GM19467 (cell line): ENCODE measurements around the gene PRICKLE3.
"Not testable (repeated sequence)": the region's sequence is repeated elsewhere in the genome, so short reads cannot be mapped to it uniquely, and the experiment has no call there.

Experiments used
- ATAC-seq: cut with Tn5 transposase; IDR thresholded peaks from one replicate; pipeline ENCODE4 v1.9.1; 2021; ENCODE audit warnings: mild to moderate bottlenecking, moderate library complexity; ENCODE audit not compliant: unreplicated experiment

The PRICKLE3 gene

DNA sequence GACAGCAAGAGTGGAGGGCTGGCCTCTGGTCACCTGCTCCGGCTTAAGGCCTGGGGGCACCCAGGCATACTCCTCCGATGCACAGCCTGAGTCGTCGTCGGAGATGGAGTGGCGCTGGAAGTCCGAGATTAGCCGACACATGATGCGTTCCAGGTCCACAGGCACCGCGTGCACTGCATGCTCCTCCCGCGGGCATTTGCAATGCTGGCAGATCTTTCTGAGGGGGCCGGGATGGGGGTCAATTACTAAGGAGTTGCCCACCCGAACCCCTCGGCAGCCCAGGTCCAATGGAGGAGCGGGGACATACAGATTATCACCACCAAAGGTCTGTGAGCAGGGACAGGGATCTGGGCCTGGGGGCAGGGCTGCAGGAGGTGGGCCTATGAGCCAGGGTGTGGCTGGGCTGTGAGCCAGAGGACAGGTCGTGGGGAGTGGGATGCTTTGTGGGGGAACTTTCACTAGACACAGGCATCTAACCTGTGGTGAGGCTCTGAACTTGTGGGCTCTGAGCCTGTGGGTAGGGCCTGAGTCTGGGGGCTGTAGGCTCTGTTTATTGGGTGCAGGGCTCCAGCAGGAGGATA is 2.4 kb downstream of the PRICKLE3 start:
- no peak for ATAC-seq

DNA sequence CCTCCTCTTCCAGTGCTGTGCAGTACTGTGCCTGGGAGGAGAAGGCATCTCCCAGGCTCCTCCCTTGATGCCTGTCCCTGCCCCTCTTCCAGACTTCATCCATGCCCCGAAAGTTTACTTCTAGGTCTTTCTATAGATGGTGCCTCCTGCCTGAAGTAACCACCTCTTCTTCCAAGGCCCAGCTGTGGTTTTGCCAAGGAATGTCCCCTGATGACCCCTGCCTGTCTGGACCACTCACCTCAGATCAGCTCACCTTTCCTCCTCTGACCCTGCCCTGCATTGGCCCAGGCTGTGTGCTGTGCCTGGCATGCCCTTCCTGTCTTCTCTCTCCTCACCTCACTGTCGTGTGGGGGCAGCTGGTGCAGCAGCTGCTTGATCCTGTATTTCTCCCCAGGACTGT is 6.8 kb downstream of the PRICKLE3 start:
- no peak for ATAC-seq

DNA sequence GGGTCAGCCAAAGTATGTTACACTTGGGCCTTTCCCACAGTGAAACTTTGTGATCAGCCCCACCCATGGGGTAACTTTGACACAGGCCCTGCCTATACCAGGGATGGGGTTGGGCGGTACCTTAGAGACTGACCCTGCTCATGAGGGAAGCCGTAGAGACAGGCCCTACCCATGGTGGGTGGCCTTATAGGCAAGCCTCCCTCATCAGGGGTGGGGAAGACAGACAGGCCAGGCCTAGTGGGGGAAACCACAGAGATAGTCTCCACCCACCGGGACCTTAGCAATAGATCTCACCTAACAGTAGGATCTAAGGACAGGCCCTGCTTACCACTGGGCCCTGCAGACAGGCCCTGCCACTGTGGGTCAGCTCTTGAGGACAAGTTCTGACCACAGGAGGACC is 7.6 kb downstream of the PRICKLE3 start:
- no peak for ATAC-seq

DNA sequence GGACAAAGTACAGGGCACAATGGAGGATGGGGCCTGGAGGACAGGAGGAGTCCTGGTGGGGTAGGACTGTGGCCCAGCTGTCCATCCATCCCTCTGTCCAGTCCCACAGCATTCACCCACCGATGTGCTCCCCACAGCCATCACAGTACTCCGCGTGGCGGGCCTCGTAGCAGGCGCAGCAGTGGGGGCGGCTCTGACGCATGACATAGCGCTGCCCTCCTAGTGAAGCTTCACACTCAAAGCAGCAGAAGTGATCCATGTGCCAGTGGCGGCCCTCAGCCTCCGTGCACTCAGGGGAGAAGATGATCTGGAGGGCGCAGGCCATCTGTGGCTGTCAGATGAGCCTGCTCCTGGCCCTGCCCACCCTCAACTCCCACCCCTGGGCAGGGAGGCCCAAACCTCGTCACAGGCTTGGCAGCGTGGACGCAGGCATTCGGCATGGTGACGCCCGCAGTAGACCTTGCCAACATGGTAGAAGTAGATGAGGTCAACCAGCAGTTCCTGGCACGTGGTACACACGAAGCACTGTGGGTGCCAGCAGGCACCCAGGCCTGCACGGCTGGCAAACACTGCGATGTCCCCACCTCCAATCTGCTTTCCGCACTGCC is 8.2 kb downstream of the PRICKLE3 start:
- no peak for ATAC-seq

DNA sequence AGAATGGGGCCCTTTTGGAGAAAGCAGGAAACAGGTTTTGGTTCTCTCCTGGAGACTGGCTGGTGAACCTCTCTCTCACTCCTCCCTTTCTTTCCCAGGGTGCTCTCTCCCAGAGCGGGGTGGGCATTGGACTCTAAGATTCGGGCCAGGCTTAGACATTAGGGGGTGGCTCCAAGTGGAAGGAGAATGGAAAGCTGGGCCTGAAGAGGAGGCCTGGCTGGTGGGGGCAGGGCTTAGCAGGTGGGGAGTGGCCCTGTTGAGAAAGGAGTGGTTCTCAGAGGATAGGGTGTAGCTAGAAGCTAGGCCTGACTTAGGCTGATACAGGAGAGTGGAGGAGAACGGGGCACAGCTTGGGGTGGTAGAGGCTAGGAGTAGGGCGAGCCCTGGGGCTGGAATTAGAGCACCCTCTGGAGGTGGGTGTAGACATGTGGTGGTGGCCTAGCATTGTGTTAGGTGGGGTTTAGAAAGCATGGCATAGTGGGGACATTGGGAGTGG is 8.8 kb downstream of the PRICKLE3 start:
- ATAC-seq, result no peak

DNA sequence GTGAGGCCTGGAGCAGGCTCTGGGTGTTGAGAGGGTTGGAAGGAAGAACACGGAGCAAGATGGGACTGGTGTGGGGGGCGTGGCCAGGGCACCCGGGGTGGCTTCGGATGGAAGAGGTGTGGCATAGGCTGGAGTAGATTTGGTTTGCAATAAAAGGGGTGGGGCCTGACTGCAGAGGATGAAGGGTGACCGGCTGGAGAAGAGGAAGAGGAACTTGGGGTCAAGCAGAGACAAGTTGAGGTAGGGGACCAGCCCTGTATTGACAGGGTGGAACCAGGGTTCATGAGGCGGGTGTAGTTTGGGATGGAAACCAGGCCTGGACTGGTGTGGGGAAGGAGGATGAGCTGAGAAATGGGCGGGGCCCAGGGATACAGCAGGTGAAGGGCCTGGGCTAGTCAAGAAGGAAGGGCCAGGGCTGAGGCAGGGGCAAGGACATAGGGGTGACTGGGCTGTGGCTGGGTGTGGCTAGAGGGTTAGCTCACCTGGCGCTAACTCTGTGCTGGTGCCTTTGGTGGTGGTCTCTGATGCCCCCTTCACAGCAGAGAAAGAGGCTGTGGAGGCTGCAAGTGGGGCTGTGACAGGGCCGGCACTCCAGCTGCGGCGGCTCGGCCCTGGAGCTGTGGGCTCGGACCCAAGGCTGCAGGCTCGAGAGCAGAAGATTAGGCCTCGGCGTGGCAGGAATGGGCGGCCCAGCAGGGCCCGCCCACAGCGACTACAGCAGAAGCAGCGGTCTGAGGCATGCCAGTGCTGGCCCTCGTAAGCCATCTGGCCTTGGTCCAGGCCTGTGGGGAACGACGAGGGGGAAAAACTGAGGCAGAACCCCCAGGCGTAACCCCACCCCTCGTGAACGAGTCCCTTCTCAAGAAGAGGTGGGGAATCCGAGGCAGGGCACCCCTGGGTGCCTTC is 9.5 kb downstream of the PRICKLE3 start:
- no peak for ATAC-seq

DNA sequence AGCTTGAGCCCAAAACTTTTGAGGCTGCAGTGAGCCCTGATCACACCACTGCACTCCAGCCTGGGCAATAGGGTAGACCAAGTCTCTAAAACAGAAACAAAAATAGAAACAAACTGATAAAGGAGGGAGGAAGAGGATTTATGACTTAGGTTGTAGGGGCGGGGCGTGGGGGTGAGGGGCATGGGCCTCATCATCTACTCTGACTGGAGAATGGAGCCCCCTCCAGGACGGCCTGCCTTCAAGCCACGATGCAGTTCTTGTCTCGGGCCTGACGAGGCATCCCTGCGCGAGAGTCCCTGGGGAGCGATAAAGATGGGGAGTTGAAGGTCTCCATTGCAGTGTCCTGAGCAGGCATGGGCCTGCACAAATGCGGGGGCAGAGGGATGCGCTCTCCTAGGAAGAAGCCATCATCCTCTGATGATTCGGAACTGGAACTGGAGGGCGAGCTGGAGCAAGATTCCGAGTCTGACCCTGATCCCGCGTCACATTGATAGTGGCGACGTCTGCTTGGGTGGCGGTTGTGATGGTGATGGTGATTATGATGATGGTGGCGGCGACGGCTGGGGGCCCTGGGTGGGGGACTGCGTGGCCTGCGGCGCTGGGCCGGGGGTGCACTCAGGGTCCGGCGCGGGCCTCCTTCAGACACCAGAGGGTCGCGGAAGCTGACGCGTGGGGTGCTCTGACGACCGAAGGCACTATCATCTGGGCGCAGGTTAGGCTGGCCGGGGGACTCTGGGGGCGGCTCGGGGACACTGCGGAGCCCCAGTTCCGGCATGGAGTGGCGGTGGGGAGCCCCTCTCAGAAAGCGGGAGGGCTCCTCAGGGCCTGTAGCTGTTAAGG is 10.5 kb downstream of the PRICKLE3 start:
- no peak for ATAC-seq

DNA sequence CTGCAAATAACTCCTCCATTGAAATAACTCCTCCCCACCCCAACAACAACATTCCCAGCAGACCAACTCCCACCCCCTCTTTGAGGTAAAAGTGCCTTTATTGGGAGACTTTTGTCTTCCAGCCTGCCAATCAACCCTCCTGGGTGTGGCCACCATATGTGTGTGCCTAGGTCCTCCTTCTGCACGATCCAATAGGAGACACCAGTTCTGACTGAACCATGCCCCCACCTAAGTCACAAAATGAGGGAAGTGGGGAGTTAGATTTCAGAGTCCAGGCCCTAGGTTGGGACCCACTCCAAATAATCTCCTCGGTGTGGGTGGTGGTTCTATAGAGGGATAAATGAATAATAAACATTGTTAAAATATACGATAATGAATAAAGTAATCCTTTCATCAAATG is 11.4 kb downstream of the PRICKLE3 start:
- no peak for ATAC-seq

DNA sequence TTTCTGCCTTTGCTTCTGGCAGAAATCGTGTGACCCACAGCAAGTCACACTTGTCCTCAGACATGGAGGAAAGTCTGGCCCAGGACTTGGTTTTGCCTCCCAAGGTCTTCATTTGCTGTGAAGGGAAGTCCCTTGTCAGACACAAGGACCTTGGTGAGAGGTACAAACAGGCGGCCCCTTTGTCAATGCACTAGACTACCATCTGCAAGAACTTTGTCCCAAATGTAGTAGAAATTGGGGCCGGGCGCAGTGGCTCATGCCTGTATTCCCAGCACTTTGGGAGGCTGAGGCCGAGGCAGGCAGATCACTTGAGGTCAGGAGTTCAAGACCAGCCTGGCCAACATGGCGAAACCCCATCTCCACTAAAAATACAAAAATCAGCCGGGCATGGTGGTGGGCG is 12.6 kb downstream of the PRICKLE3 start:
- not testable (repeated sequence) for ATAC-seq

DNA sequence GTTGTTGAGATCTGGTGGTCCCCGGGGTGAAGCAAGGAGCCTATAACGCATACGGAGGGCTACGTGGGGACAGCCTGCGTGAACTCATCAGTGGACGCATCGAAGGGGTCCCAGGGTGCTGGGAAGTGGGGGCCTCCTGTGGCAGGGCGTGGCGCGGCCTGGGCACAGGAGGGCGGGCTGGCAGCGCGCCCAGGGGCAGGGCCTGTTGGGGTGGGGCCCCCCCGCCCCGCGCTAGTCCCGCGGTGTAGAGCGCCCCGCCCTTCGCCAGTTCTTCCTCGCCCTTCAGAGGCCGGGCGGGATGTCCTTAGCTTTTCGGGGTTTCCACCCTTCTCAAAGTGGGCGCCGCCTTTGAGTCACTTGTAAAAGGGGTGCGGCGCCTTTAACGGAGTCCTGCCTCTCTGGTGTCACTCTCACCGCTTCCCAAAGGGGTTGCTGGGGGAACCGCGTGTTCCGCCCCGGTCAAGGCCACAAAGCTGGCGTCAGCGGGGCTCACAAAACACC is 13.8 kb downstream of the PRICKLE3 start:
- ATAC-seq, result peak; percentile 49

DNA sequence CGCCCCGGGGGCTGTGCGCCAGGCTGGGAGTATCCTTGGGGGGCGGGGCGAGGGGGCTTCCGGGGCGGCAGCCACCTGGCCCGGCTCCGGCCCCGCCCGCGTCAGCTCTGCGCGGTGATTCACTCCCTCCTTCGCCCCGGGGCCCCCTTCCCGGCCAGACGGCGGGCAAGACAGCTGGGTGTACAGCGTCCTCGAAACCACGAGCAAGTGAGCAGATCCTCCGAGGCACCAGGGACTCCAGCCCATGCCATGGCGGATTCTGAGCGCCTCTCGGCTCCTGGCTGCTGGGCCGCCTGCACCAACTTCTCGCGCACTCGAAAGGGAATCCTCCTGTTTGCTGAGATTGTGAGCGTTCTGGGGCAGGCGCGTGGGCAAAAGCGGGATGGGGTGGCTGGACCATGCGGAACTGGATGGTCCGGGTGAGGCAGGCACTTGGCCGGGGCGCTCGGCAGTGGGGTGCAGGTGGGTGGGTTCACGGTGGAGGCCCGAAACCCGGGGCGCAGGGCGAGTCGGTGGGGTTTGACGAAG is 14.4 kb downstream of the PRICKLE3 start, which contains the start of gene PLP2:
Gene PLP2 (plus strand): TSS at position 147 of the 528 bp plus-strand sequence. CDS start 103 bp downstream, at position 250.
- ATAC-seq, result no peak

DNA sequence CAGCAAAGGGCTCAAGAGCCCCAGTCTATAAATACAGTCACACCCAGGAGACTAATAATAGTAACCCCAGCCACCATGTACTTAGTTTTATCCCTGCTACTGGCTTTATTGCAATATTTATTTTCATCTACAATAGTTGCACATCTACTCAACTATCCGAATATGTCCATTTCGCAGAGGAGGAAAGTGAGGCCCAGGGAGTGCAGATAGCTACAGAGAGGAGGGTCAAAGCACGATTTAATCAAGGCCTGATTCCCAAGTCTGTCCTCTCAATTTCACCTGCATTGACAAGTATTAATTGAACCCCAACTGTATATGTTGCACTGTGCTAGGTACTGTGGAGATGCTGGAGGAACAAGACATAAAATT is 18.4 kb downstream of the PRICKLE3 start:
- ATAC-seq, result no peak

DNA sequence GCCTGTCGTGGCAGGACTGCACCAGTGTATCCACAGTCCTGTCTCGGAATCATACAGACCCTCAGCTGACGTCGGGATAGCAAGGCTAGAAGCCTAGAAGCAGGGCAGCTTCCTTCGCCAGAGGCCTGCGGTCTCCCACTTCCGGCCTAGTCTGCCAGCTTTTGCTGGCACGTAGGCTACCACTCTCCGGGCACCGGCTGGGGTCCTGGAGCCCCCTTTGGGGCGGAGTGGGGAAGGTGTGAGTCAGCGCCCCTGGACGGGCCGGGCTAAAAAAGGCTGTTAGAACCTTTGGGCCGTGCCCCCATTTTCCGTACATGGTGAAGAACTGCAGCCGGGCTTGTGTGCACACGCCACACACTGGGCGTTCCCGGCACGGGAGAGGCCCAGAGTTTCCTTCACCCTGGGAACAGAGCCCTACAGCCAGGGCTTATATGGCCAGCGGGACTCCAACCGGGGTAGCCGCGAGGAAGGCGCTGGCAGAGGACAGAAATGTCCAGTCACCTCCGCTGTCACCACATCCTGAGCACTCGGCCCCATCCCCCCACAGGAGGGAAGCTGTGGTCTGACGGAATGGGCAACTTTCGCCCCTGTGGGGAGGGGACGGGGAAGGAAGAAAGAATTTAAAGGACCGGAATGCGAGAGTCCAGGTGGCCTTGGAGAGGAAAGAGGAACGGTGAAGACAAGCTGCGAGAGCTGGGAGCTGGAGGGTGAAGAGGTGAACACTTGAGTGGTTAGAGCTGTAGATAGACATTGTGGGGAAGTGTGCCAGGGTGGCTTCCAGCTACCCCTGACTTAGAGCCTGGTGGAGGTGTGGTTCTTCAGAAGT is 19.0 kb downstream of the PRICKLE3 start:
- ATAC-seq, result no peak

DNA sequence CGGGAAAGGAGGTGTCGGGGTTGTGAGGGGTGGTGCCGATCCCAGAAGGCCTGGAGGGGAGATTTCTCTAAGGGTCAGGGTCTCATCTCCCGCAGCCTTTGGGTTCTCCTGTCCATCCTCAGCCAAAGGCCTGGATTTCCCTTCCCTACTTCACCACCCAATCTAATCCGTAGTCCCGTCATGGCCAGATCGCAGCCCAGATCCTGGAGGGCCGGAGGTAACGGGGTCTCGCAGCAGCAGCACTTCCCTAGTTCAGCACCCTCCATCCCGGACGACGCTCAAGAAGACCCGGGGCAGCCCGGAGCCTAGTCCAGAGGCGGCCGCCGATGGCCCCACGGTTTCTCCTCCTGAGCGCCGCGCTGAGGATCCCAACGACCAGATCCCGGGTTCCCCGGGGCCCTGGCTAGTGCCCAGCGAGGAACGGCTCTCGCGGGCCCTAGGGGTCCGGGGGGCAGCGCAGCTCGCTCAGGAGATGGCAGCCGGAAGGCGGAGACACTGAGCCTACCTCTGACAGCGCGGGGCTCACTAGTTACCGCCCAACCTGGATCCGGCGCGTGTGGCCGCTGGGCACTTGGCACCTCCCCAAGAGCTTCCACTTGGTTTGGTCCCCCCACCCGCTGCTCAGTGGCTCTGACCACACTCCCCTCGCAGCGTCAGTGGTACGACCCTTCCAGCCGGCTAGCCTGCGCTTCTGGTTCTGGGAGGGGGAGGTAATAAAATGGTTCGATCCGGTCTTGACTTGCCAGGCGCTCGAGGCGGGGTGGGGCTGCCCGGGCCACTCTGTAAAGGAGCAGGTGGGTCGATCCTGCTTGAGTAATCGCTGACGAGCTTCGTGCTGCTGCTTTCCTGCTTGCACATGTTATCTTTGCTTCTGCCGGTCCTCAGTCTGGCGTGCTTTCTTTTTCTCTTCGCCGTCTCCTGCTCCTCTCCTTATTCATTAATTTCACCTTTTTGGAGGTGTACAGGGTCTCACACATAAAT is 20.0 kb downstream of the PRICKLE3 start:
- no peak for ATAC-seq

DNA sequence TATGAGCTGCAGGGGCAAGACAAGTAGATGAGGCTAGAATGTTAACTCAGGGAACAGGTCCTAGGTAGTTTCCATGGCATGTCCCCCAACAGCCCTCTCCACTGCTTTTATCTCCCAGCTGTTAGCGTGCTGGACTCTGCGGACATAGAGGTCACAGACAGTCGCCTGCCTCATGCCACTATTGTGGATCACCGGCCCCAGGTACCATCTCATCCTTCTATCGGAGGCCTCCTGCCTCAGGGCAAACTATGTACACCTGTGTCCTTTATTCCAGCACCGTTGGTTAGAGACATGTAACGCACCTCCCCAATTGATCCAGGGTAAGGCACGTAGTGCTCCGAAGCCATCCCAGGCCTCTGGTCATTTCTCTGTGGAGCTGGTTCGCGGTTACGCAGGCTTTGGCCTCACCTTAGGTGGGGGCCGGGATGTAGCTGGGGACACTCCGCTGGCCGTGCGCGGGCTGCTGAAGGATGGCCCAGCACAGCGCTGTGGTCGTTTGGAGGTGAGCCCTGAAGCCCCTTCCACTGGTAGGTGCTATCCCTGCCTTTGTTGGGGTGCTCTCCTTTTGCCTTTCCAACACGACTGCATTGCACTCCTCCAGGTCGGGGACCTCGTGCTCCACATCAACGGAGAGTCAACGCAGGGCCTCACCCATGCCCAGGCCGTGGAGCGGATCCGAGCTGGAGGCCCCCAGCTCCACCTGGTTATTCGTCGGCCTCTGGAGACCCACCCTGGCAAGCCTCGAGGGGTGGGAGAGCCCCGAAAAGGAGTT is 21.4 kb downstream of the PRICKLE3 start:
- no peak for ATAC-seq

DNA sequence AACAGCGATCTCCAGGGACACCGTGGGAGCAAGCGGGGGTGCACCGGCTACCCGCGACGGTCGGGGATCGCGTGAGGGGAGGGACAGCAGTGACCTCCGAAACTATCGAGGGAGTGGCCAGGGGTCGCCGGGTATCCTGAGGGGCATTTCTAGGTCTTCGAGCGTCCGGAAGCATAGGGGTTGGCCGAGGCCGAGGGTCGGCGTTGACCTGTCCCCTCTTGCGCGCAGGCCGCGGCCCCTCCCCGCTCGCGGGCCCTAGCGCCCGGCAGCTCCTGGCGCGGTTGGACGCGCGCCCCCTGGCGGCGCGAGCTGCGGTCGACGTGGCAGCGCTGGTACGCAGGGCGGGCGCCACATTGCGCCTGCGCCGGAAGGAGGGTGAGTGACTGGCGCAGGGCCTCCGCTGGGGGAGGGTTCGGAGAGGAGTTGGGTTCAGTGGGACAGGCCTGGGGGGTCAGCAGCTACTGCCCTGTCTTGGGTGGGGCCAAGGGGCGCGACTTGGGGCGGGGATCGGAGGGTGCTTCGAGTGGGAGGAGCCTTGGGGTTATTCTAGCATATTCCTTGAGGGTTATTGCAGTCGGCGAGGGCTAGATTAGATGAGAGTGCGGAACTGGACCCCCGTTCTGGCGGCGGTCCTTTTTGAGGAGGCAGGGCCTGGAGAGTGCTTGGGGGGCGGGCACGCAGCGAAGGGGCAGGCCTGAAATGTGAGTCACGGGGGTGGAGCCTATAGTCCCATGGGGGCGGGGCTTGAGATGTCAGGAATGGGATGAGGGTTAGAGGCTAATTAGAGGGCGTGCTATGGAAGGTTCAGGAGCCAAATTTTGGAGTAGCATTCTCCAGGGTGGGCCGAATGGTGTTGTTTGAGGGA is 22.4 kb downstream of the PRICKLE3 start:
- peak; percentile 50 for ATAC-seq

DNA sequence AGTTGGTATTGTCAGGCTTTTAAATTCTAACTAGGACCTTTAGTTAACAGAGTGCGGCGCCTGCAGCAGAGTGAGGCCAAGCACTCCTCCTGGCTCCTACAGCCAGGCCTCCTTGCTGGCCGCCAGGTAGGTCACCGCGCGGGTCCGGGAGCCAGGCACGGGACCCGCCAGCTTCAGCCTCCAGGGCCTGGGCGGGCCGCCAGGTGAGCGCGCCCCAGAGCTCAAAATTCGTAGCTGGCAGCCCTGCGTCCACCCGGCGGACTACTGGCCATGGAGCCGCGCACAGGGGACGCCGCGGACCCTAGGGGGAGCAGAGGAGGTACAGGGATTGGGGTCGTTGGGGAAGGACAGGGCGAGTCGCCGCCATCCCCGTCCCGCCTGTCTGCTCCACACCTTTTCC is 23.6 kb downstream of the PRICKLE3 start, which contains the start of gene MAGIX:
Gene MAGIX (plus strand): TSS at position 139 of the 400 bp plus-strand sequence. CDS start 132 bp downstream, at position 271.
- ATAC-seq, result no peak
